Suprapubic skin (tissue), 4 donors: ENCODE measurements around the gene CARF. TPM values are rescaled to one million over a fixed set of nuclear protein-coding genes. Genes with fewer than 3 reads are reported as not detected.

ENCODE experiments used
- total RNA-seq, 4 donors: library from RNA; depleted of rRNA; stranded (reverse); fragments of >200 nt; gene quantifications; one replicate each; pipeline ENCODE4 v1.1.0, GENCODE V29; 2016

Gene CARF
- total RNA-seq, 4 donors from 2014 or later = 6.7 to 20.6 (median 11.1) TPM

Other genes starting within 250 kb of the CARF start
- 1 to 10 TPM in 3 of 4 donors, under 1 TPM in 1; 0.85 to 4.2 (median 1.2) TPM for gene ICA1L, start 40.5 kb upstream of the CARF start, total RNA-seq
- gene WDR12, start 602 bp upstream of the CARF start, total RNA-seq = 10 to 100 TPM; 18.2 to 30.2 (median 26.2) TPM
- 10 to 100 TPM; 21.1 to 46.8 (median 29.5) TPM for gene NBEAL1, start 102.6 kb downstream of the CARF start, total RNA-seq